HG03159 (cell line): Measurements from ENCODE around the gene ZDBF2.
"Not testable (repeated sequence)": the region's sequence is repeated elsewhere in the genome, so short reads cannot be mapped to it uniquely, and the experiment has no call there.

Experiments
- ATAC-seq: cut with Tn5 transposase; IDR thresholded peaks from one replicate; pipeline ENCODE4 v1.9.1; 2021; ENCODE audit warnings: mild to moderate bottlenecking, moderate library complexity; ENCODE audit not compliant: unreplicated experiment

The ZDBF2 gene

DNA sequence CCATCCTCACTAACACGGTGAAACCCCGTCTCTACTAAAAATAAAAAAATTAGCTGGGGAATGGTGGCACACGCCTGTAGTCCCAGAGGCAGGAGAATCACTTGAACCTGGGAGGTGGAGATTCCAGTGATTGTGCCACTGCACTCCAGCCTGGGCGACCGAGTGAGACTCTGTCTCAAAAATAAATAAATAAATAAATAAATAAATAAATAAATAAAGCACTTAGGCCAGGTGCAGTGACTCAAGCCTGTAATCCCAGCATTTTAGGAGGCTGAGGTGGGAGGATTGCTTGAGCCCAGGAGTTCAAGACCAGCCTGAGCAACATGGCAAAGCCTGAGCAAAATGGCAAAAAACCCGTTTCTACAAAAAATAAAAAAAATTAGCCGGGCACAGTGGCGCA, 15.8 kb upstream of the ZDBF2 start:
- ATAC-seq = not testable (repeated sequence)

GRCh38 chr2:206259376-206260187, 14.9 kb upstream of the ZDBF2 start:
- no peak for ATAC-seq

- peak; percentile 93 for ATAC-seq
These were observed 14.1 kb upstream of the ZDBF2 start for GRCh38 chr2:206260188-206261012.

DNA sequence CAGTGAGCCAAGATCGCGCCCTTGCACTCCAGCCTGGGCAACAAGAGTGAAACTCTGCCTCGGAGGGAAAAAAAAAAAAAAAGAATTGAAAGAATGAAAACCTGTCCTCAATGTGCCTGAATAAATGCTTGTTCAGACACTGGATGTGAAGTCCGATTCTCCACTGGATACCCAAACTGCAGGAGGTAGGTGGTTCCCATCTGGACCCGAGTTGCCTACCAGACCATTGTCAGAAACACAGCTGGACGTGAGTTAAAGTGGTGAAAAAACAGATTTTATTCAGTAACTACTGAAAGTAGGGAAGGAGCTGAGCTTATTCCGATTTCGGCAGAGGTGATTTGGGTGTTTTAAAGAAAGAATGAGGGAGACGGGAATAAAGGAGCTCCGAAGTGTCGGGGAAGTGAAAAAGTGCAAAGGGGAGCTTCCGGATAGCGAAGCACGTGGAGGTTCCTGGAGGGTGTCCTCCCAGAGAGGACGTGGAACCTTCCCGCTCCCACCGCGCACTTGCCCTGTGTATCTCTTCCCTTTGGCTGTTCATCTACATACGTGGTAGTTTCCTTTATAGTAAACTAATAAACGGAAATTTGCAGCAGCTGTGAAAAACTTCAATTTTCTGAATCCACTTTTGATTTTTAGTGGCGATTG, 10.4 kb upstream of the ZDBF2 start:
- no peak for ATAC-seq

- no peak for ATAC-seq
These were observed 8.0 kb upstream of the ZDBF2 start for GRCh38 chr2:206266130-206267125.

DNA sequence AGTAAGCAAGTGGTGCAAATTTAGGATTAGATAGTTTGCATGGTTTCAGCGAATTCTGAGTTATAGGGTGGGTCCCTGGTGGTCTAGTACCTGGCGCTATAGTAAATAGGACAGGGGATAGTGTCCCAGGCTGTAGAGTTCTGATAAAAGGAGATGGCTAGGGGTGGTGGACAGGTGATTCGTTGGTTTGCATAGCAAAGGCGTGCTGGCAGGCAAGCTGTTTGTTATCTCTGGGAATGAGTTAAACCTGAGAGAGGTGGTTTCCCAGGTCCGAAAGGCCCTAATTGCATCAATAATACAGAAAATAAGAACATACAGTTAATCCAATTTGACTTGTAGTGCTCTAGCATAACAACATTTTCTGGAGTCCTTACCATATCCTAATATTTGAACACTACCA, 6.9 kb upstream of the ZDBF2 start:
- ATAC-seq = no peak

DNA sequence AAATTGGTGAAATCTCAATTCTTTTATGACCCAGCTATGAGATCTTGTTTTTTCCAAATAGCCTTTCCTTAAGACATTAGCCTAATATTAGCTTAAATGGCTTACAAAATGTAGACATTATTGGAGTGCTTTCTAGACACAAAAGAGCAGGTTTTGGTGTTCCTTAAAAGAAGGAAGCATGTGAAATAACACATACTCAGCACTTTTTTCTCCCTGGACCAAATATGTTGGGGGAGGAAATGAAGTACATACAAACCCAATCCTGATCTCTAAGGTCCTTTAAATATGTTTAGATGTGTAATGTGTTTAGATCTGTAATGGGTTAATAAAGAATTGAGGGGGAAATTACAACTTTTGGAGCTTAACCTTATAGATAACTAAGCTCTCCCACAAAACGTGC, 3.4 kb upstream of the ZDBF2 start:
- no peak for ATAC-seq

DNA sequence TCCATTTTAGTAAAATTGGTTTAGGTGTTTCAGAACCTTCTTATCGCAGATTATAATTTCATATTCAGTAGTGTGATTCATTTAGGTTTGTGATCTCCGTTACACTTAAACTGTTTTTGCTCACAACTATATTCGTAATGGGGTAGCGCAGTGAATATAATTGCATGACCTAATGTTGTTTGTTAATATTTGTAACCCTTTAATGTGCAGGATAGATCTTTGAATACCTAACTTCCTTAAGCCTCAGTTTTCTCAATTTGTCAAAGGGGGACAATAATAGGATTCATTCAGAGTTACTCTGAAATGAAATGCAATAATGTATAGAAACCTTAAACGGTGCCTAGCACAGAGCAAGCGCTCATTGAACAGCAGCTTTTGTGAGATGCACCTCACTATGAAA, 558 bp upstream of the ZDBF2 start:
- ATAC-seq = no peak

- peak; percentile 44 for ATAC-seq
These were observed 1.0 kb downstream of the ZDBF2 start for GRCh38 chr2:206275312-206276055.

DNA sequence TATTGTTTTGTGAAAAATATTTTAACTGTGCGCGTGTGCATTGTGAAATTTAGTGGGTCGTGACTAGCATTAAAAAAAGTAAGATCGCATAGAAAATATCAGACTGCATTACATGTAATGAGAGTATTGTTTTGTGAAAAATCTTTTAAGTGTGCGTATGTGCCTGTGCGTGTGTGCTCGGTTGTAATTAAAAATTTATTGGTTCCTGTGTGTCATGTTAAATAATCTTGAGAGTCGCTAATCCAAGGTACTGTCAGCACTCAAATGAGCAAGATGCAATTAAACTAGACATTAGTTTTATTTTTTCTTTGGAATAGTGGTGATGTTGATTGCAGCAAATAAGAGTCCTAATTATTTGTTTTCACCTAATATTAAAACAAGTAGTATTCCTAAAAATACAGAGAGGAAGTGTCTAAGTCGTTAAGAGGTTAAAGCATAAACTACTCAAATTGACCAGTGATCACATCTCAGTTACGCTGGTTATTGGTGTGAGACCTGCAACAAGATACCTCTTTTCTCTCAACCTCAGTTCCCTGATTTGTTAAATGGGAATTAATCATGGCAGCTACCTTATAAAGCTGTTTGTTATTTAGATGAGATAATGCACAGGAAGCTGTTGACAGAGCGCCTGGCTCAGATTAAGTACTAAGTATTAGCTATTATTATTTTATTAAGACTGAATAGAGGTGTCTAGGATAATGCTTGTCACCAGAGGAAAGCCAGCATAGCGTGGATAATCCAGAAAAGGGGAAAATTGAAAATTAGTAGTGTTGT, 1.9 kb downstream of the ZDBF2 start:
- no peak for ATAC-seq

DNA sequence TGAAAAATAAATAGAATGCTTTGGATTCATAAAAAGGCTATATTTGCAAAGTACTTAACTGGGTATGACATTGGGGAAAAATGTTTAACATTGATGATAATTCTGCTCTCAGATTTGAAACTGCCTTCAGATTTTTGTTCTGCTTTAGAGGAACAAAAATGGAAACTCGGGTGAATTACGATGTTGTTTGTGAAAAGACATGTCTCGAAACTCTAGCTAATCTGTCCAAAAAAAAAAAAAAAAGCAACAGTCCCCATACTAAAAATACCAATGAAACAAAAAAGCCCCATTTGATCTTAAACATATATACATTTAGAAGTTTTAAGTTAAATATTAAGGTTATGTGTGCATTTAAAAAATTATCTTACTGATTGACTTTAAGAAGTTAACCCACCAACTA, 3.0 kb downstream of the ZDBF2 start:
- ATAC-seq = no peak

- no peak for ATAC-seq
These were observed 8.3 kb downstream of the ZDBF2 start for GRCh38 chr2:206282746-206283145.

GRCh38 chr2:206287197-206287596, 12.7 kb downstream of the ZDBF2 start:
- no peak for ATAC-seq

GRCh38 chr2:206289391-206289790, 14.9 kb downstream of the ZDBF2 start:
- no peak for ATAC-seq

- no peak for ATAC-seq
These were observed 21.7 kb downstream of the ZDBF2 start for GRCh38 chr2:206296128-206296527.

- ATAC-seq = not testable (repeated sequence)
These were observed 25.1 kb downstream of the ZDBF2 start for GRCh38 chr2:206299608-206300007.

- peak; percentile 88 for ATAC-seq
These were observed 31.2 kb downstream of the ZDBF2 start for GRCh38 chr2:206305523-206306245.

DNA sequence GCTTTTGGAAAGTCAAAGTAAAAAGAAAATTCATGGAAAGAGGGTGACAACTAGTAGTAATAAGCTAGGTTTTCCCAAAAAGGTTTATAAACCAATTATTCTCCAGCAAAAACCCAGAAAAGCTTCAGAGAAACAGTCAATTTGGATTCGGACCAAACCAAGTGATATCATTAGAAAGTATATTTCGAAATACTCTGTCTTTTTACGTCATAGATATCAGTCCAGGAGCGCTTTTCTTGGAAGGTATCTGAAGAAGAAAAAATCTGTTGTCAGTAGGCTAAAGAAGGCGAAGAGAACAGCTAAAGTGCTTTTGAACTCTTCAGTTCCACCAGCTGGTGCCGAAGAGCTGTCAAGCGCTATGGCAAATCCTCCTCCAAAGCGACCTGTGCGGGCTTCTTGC, 36.6 kb downstream of the ZDBF2 start:
- no peak for ATAC-seq
